ENCODE data around the gene AP3S2.

Gene AP3S2

DNA sequence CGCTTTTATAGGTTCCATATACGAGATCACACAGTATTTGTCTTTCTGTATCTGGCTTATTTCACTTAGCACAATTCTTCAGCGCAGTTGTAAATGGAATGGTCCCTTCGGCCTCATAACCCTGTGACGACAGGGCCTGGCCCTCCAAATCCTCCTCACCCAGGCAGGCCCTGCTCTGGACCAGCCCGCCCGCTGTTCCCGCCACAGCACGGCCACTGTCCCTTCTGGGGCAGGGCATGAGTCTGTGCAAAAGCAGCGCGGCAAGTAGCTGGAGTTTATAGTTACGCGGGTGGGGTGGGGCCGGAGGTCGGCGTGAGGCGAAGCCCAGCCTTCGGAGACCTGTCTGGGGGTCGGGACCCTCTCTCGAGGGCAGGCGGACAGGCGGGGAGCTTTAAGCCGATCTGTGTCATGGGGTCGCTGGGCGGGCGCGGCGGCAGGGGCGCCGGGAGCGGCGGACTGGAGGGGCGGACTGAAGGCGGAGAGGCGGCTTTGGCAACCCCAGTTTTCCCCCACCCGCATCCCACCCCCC lies 18.4 kb upstream of the AP3S2 start:
- TF ChIP-seq, protein P1, sequence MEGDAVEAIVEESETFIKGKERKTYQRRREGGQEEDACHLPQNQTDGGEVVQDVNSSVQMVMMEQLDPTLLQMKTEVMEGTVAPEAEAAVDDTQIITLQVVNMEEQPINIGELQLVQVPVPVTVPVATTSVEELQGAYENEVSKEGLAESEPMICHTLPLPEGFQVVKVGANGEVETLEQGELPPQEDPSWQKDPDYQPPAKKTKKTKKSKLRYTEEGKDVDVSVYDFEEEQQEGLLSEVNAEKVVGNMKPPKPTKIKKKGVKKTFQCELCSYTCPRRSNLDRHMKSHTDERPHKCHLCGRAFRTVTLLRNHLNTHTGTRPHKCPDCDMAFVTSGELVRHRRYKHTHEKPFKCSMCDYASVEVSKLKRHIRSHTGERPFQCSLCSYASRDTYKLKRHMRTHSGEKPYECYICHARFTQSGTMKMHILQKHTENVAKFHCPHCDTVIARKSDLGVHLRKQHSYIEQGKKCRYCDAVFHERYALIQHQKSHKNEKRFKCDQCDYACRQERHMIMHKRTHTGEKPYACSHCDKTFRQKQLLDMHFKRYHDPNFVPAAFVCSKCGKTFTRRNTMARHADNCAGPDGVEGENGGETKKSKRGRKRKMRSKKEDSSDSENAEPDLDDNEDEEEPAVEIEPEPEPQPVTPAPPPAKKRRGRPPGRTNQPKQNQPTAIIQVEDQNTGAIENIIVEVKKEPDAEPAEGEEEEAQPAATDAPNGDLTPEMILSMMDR (IDR thresholded peaks at IDR 0.05; ENCODE audit: low read depth, low read length, missing control alignments), result no peak
- in situ Hi-C loops (cut with HindIII; ENCODE audit: low sequenced_read_pairs), result no loop called here
- H3K4me3 ChIP-seq (ENCODE audit: low read depth, low read length), result peak overlapping the region; percentile 65
- DNase-seq (ENCODE audit: low read depth), result no peak

DNA sequence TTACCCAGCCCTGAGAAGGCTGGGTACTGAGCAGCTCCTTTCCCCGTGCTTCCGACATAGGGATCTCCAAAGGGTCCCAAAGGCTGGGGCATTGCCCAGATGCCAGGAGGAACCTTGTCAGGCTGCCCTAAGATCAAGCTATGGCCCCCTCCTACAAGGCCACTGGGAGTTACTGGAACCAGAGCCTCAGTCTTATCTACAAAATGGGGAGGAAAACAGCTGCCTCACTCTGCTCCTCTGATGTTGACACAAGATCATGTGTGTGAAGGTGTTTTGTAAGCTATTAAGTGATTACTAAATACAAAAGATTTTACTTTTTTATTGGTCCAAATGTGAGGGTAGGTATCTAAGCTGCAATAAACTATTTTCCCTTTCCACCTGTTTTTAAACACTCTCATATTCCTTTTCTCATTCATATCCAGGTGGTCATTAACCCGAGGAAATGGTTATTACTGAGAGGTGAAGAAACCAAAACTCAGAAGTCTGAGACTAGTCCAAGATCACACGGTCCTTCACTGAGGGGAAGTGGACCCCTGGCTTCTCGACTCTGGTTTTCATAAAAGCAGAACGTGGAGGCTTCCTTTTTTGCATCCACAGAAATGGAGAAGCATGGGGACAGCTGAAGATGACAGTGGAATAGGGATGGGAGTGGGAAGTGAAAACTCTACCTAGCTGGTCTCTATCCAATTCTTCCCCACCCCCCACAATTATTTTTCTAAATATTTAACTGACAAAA lies 17.3 kb upstream of the AP3S2 start:
- no peak for DNase-seq (ENCODE audit: low read depth)
- TF ChIP-seq, protein P1 (IDR thresholded peaks at IDR 0.05; ENCODE audit: low read depth, low read length, missing control alignments), result no peak
- in situ Hi-C loops (cut with HindIII; ENCODE audit: low sequenced_read_pairs), result no loop called here
- no peak overlapping the region for H3K4me3 ChIP-seq (ENCODE audit: low read depth, low read length)

DNA sequence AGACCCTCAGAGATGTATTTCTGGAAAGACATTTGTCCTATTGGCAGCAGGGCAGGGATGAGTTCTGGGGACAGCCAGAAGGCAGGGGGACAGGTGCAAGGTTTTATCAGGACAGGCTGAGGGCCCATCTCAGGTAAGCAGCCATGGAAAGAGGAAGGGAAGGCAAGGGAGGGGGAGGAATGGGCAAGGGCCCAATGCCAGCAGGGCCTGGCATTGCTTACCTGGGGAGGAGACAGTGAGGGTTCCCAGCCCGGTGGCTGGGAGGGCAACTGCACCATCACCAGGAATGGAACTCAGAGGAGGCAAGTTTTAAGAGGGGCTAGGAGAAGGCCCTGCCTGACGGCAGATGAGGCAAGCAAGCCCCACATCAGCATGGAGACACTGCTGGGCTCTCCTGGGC lies 15.8 kb upstream of the AP3S2 start:
- in situ Hi-C loops (cut with HindIII; ENCODE audit: low sequenced_read_pairs), result no loop called here
- TF ChIP-seq, protein P1 (IDR thresholded peaks at IDR 0.05; ENCODE audit: low read depth, low read length, missing control alignments), result no peak
- no peak overlapping the region for H3K4me3 ChIP-seq (ENCODE audit: low read depth, low read length)
- DNase-seq (ENCODE audit: low read depth), result no peak

GRCh38 chr15:89908226-89908625 lies 14.4 kb upstream of the AP3S2 start:
- H3K4me3 ChIP-seq (ENCODE audit: low read depth, low read length), result no peak overlapping the region
- in situ Hi-C loops (cut with HindIII; ENCODE audit: low sequenced_read_pairs), result no loop called here
- TF ChIP-seq, protein P1 (IDR thresholded peaks at IDR 0.05; ENCODE audit: low read depth, low read length, missing control alignments), result no peak
- DNase-seq (ENCODE audit: low read depth), result no peak

DNA sequence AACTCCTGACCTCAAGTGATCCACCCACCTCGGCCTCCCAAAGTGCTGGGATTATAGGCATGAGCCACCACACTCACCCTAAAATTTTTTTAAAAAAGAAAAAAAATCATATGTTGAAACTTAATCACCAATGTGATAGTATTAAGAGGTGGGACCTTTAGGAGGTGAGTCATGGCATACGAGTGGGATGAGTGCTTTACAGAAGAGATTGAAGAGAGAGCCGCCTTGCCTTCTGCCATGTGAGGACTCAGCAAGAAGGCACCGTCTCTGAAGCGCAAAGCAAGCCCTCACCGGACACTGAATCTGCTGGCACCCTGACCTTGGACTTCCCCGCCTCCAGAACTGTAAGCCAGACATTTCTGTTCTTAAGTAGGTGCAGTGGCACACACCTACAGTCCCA lies 13.5 kb upstream of the AP3S2 start:
- DNase-seq (ENCODE audit: low read depth), result no peak
- in situ Hi-C loops (cut with HindIII; ENCODE audit: low sequenced_read_pairs), result no loop called here
- H3K4me3 ChIP-seq (ENCODE audit: low read depth, low read length), result no peak overlapping the region
- TF ChIP-seq, protein P1 (IDR thresholded peaks at IDR 0.05; ENCODE audit: low read depth, low read length, missing control alignments), result no peak

- DNase-seq (ENCODE audit: low read depth), result no peak
- no peak overlapping the region for H3K4me3 ChIP-seq (ENCODE audit: low read depth, low read length)
- TF ChIP-seq, protein P1 (IDR thresholded peaks at IDR 0.05; ENCODE audit: low read depth, low read length, missing control alignments), result no peak
- in situ Hi-C loops (cut with HindIII; ENCODE audit: low sequenced_read_pairs), result no loop called here
These were observed 12.1 kb upstream of the AP3S2 start for GRCh38 chr15:89905846-89906378.

Measured in astrocyte of the cerebellum (primary cell).